ENCODE results near the gene KLF13.

DNA sequence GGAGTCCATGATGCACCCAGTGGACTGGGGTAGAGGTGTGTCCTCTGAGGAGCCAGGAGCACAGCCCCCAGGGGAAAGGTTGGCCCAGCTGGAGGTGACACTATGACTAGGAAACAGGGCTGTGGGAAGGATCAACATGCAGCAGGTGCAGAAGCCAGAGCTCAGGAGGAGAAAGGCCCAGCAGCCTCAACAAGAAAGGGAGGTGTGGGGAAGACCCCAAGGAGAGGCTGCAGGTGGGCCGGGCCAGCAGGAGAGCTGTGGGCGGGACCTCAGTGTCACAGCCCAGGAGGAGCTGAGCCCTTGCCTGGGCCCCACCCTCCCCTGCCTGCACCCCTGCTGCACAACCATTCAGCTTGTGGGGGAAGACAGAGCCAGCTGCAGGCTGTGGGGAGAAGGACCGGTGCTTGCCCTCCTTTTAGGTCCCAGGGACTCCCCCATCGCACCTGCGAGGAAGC is 18.4 kb upstream of the KLF13 start:
- no peak for TF ChIP-seq RAD21 (conservative IDR thresholded peaks at IDR 0.05 in 1 of 2, IDR thresholded peaks at IDR 0.05 in 1 of 2)
- TF ChIP-seq, protein P1, sequence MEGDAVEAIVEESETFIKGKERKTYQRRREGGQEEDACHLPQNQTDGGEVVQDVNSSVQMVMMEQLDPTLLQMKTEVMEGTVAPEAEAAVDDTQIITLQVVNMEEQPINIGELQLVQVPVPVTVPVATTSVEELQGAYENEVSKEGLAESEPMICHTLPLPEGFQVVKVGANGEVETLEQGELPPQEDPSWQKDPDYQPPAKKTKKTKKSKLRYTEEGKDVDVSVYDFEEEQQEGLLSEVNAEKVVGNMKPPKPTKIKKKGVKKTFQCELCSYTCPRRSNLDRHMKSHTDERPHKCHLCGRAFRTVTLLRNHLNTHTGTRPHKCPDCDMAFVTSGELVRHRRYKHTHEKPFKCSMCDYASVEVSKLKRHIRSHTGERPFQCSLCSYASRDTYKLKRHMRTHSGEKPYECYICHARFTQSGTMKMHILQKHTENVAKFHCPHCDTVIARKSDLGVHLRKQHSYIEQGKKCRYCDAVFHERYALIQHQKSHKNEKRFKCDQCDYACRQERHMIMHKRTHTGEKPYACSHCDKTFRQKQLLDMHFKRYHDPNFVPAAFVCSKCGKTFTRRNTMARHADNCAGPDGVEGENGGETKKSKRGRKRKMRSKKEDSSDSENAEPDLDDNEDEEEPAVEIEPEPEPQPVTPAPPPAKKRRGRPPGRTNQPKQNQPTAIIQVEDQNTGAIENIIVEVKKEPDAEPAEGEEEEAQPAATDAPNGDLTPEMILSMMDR (IDR thresholded peaks at IDR 0.05), result no peak
- TF ChIP-seq, protein P2, sequence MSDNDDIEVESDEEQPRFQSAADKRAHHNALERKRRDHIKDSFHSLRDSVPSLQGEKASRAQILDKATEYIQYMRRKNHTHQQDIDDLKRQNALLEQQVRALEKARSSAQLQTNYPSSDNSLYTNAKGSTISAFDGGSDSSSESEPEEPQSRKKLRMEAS (IDR thresholded peaks at IDR 0.05), result no peak
- TF ChIP-seq KDM5A (IDR thresholded peaks at IDR 0.05), result no peak
- TF ChIP-seq, protein P3, sequence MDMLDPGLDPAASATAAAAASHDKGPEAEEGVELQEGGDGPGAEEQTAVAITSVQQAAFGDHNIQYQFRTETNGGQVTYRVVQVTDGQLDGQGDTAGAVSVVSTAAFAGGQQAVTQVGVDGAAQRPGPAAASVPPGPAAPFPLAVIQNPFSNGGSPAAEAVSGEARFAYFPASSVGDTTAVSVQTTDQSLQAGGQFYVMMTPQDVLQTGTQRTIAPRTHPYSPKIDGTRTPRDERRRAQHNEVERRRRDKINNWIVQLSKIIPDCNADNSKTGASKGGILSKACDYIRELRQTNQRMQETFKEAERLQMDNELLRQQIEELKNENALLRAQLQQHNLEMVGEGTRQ (IDR thresholded peaks at IDR 0.05), result no peak
- TF ChIP-seq, protein P4, sequence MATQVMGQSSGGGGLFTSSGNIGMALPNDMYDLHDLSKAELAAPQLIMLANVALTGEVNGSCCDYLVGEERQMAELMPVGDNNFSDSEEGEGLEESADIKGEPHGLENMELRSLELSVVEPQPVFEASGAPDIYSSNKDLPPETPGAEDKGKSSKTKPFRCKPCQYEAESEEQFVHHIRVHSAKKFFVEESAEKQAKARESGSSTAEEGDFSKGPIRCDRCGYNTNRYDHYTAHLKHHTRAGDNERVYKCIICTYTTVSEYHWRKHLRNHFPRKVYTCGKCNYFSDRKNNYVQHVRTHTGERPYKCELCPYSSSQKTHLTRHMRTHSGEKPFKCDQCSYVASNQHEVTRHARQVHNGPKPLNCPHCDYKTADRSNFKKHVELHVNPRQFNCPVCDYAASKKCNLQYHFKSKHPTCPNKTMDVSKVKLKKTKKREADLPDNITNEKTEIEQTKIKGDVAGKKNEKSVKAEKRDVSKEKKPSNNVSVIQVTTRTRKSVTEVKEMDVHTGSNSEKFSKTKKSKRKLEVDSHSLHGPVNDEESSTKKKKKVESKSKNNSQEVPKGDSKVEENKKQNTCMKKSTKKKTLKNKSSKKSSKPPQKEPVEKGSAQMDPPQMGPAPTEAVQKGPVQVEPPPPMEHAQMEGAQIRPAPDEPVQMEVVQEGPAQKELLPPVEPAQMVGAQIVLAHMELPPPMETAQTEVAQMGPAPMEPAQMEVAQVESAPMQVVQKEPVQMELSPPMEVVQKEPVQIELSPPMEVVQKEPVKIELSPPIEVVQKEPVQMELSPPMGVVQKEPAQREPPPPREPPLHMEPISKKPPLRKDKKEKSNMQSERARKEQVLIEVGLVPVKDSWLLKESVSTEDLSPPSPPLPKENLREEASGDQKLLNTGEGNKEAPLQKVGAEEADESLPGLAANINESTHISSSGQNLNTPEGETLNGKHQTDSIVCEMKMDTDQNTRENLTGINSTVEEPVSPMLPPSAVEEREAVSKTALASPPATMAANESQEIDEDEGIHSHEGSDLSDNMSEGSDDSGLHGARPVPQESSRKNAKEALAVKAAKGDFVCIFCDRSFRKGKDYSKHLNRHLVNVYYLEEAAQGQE (IDR thresholded peaks at IDR 0.05), result no peak
- no peak for TF ChIP-seq POLR2A (IDR thresholded peaks at IDR 0.05; ENCODE audit: low read length)
- TF ChIP-seq EP300 (IDR thresholded peaks at IDR 0.05), result no peak

Measured in A549 (cell line).